Osteocyte (in vitro differentiated cells): ENCODE data around the gene ACOT4. TPM values are rescaled to one million over a fixed set of nuclear protein-coding genes. Genes with fewer than 3 reads are reported as not detected.
"Not testable (repeated sequence)": the region's sequence is repeated elsewhere in the genome, so short reads cannot be mapped to it uniquely, and the experiment has no call there.

ENCODE experiments used
- DNase-seq: peaks from one replicate; pipeline ENCODE4 v3.0.0; 2021; ENCODE audit warnings: mixed read lengths; ENCODE audit not compliant: unreplicated experiment; ENCODE audit errors: extremely low spot score
- H3K27ac Mint-ChIP-seq: one replicate; pipeline ENCODE4 v1.8.0; 2021; ENCODE audit warnings: mild to moderate bottlenecking, mixed read lengths; ENCODE audit not compliant: unreplicated experiment
- H3K27me3 Mint-ChIP-seq: one replicate; pipeline ENCODE4 v1.8.0; 2021; ENCODE audit warnings: mixed read lengths; ENCODE audit not compliant: unreplicated experiment
- H3K36me3 Mint-ChIP-seq: one replicate; pipeline ENCODE4 v1.8.0; 2021; ENCODE audit warnings: mixed read lengths; ENCODE audit not compliant: unreplicated experiment
- H3K4me1 Mint-ChIP-seq: one replicate; pipeline ENCODE4 v1.8.0; 2021; ENCODE audit warnings: mixed read lengths; ENCODE audit not compliant: unreplicated experiment
- H3K4me3 Mint-ChIP-seq: one replicate; pipeline ENCODE4 v1.8.0; 2021; ENCODE audit warnings: mild to moderate bottlenecking, moderate library complexity, mixed read lengths; ENCODE audit not compliant: unreplicated experiment
- H3K9me3 Mint-ChIP-seq: one replicate; pipeline ENCODE4 v1.8.0; 2021; ENCODE audit warnings: mixed read lengths; ENCODE audit not compliant: unreplicated experiment
- CTCF ChIP-seq: fragments of 200-600 bp; sonication (generic); IDR thresholded peaks from 2 replicates; pipeline ENCODE4 v1.5.0; 2021; ENCODE audit warnings: antibody characterized with exemption, mild to moderate bottlenecking, moderate library complexity
- long read RNA-seq: library from polyadenylated mRNA; unstranded; transcript quantifications from one replicate; pipeline ENCODE4 v2.0.0, GENCODE V29; 2021
- total RNA-seq: library from RNA; stranded (reverse); gene quantifications from 2 replicates; pipeline ENCODE4 v1.2.1, GENCODE V29; 2021

Gene ACOT4
- total RNA-seq, result 1.3 and 1.4 TPM in 2 replicates
- long read RNA-seq, partial matches to known transcripts, result 0 of 5 reads
- long read RNA-seq, other reads (novel, unspliced or antisense), result 1 of 5 reads

DNA sequence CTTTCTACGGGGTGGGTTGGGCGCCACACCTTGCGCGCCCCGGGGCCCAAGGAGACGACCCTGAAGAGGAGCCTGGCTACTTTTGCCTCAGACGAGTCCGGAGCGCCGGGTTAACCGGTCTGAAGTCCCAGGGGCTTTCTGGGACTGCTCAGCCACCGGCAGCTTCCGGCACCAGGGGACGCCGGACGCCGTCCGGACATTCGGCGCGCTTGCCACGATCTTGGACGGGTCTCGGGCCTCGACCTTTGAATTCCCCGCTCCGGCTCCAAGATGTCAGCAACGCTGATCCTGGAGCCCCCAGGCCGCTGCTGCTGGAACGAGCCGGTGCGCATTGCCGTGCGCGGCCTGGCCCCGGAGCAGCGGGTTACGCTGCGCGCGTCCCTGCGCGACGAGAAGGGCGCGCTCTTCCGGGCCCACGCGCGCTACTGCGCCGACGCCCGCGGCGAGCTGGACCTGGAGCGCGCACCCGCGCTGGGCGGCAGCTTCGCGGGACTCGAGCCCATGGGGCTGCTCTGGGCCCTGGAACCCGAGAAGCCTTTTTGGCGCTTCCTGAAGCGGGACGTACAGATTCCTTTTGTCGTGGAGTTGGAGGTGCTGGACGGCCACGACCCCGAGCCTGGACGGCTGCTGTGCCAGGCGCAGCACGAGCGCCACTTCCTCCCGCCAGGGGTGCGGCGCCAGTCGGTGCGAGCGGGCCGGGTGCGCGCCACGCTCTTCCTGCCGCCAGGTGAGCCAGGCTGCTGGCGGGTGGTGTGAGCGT is at the start of gene ACOT4:
ACOT4 (plus strand) TSS at position 184 of the 760 bp plus-strand sequence; CDS start at position 271, 87 bp downstream.
- no peak within 1 kb of the TSS for H3K27ac Mint-ChIP-seq
- peak within 1 kb of the TSS; percentile 67 for H3K4me3 Mint-ChIP-seq
- H3K27me3 Mint-ChIP-seq, result no peaks in the 10 kb centered on the region
- no peaks in the 10 kb centered on the region for H3K36me3 Mint-ChIP-seq
- DNase-seq, result no peak
- H3K9me3 Mint-ChIP-seq, result no peaks in the 10 kb centered on the region
- TF ChIP-seq CTCF, result no peak
- H3K4me1 Mint-ChIP-seq, result no peaks in the 10 kb centered on the region

DNA sequence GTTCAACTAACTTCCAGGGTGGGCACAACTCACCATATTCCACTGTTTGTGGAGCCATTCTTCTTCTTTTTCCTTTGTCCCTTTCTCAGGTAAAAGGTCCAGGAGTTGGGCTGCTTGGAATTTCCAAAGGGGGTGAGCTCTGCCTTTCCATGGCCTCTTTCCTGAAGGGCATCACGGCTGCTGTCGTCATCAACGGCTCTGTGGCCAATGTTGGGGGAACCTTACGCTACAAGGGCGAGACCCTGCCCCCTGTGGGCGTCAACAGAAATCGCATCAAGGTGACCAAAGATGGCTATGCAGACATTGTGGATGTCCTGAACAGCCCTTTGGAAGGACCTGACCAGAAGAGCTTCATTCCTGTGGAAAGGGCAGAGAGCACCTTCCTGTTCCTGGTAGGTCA is 48.7 kb upstream of the ACOT4 start:
- H3K4me3 Mint-ChIP-seq, H3K4me1 Mint-ChIP-seq, H3K27ac Mint-ChIP-seq: not testable (repeated sequence)

DNA sequence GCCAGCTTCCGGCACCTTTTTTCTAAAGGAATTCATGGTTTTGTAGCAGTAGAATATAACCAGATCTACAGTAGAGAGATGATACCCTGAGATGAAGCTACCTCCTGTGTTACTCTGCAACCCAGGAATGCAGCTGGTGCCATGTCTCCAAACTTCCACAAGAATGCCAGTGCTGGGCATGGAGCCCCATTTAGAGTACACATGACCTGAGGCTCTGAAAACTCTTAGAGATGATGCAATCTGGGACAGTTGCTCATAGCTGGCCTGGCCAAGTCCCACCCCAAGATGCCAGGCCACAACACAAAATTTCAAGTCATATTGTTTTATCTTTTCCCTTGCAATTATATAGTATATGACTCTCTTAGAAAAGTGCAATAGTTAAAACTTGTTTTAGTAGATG is 46.3 kb upstream of the ACOT4 start:
- H3K4me3 Mint-ChIP-seq, H3K36me3 Mint-ChIP-seq, H3K27me3 Mint-ChIP-seq, DNase-seq, H3K4me1 Mint-ChIP-seq, H3K9me3 Mint-ChIP-seq, H3K27ac Mint-ChIP-seq: not testable (repeated sequence)

More for the DNA sequence above, 48.7 kb upstream of the ACOT4 start:
- DNase-seq, H3K27me3 Mint-ChIP-seq, H3K9me3 Mint-ChIP-seq, H3K36me3 Mint-ChIP-seq: not testable (repeated sequence)

GRCh38 chr14:73549097-73549496 is 42.6 kb upstream of the ACOT4 start:
- DNase-seq, result not testable (repeated sequence)

GRCh38 chr14:73549889-73550524 is 41.7 kb upstream of the ACOT4 start:
- H3K27me3 Mint-ChIP-seq, H3K4me3 Mint-ChIP-seq, H3K4me1 Mint-ChIP-seq, H3K9me3 Mint-ChIP-seq, H3K36me3 Mint-ChIP-seq, H3K27ac Mint-ChIP-seq, DNase-seq: not testable (repeated sequence)

More at GRCh38 chr14:73549097-73549496, 42.6 kb upstream of the ACOT4 start:
- H3K9me3 Mint-ChIP-seq, H3K4me1 Mint-ChIP-seq, H3K27ac Mint-ChIP-seq, H3K27me3 Mint-ChIP-seq, H3K36me3 Mint-ChIP-seq, H3K4me3 Mint-ChIP-seq: not testable (repeated sequence)

- no peak for TF ChIP-seq CTCF
- H3K4me1 Mint-ChIP-seq, result peaks cover 4% of the 10 kb centered on the region
- H3K27me3 Mint-ChIP-seq, result no peaks in the 10 kb centered on the region
- H3K36me3 Mint-ChIP-seq, result no peaks in the 10 kb centered on the region
- no peak for DNase-seq
- no peak overlapping the region for H3K27ac Mint-ChIP-seq
- H3K4me3 Mint-ChIP-seq, result no peak overlapping the region
- H3K9me3 Mint-ChIP-seq, result no peaks in the 10 kb centered on the region
Observed at GRCh38 chr14:73553845-73554244, 37.8 kb upstream of the ACOT4 start.

GRCh38 chr14:73557201-73557600 is 34.5 kb upstream of the ACOT4 start:
- not testable (repeated sequence) for DNase-seq, H3K36me3 Mint-ChIP-seq, H3K9me3 Mint-ChIP-seq, H3K4me3 Mint-ChIP-seq, H3K27me3 Mint-ChIP-seq, H3K27ac Mint-ChIP-seq
- H3K4me1 Mint-ChIP-seq, result peaks cover 11% of the 10 kb centered on the region

DNA sequence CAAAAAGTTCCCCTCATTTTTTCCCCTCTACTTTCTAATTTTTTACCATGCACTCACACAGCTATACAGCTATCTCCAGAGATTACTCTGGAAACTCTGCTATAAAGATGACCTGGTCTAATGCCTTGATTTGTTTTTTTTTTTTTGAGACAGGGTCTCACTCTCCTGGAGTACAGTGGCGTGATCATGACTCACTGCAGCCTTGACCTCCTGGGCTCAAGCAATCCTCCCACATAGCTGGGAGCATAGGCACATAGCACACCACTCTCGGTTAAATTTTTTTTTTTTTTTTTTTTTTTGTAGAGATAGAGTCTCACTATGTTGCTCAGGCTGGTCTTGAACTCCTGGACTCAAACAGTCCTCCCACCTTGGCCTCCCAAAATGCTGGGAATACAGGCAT is 33.4 kb upstream of the ACOT4 start:
- DNase-seq, H3K4me3 Mint-ChIP-seq, H3K9me3 Mint-ChIP-seq, H3K36me3 Mint-ChIP-seq, H3K27me3 Mint-ChIP-seq: not testable (repeated sequence)
- Mint-ChIP-seq H3K4me1 (peaks cover 11% of the 10 kb centered on the region), H3K27ac (peak overlapping the region; percentile 54)

- not testable (repeated sequence) for H3K36me3 Mint-ChIP-seq, H3K9me3 Mint-ChIP-seq, DNase-seq, H3K27me3 Mint-ChIP-seq, H3K27ac Mint-ChIP-seq, H3K4me3 Mint-ChIP-seq
- peaks cover 14% of the 10 kb centered on the region for H3K4me1 Mint-ChIP-seq
Observed at GRCh38 chr14:73562256-73562655, 29.4 kb upstream of the ACOT4 start.

DNA sequence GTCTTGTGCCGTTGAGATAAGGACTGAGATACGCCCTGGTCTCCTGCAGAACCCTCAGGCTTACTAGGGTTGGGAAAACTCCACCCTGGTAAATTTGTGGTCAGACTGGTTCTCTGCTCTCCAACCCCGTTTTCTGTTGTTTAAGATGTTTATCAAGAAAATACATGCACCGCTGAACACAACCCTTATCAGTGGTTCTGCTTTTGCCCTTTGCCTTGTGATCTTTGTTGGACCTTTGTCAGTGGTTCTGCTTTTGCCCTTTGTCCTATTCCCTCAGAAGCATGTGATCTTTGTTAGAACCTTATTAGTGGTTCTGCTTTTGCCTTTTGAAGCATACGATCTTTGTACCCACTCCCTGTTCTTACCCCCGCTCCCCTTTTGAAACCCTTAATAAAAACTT is 29.0 kb upstream of the ACOT4 start:
- DNase-seq, H3K27ac Mint-ChIP-seq, H3K27me3 Mint-ChIP-seq, H3K9me3 Mint-ChIP-seq, H3K36me3 Mint-ChIP-seq, H3K4me3 Mint-ChIP-seq: not testable (repeated sequence)
- peaks cover 19% of the 10 kb centered on the region for H3K4me1 Mint-ChIP-seq
